ENCODE data around the gene RHOF. TPM values are rescaled to one million over a fixed set of nuclear protein-coding genes. Genes with fewer than 3 reads are reported as not detected.

RHOF gene
- polyA plus RNA-seq, 1 of the 3 experiments (the other 2 are of a cell fraction), result 5.0 TPM

GRCh38 chr12:121799842-121800693, 6.6 kb upstream of the RHOF start (continued):
- TF ChIP-seq ZBTB33 (IDR thresholded peaks at IDR 0.05; ENCODE audit: borderline replicate concordance, low read depth) (0 out of 2 replicates have a peak, but pooled peaks have one; percentile 24), POLR2AphosphoS5 (IDR thresholded peaks at IDR 0.05; ENCODE audit: low read depth, low read length) (peak; percentile 53; the same call in 1 of the 2 replicates), FOXJ3 (CRISPR knock-in tag; IDR thresholded peaks at IDR 0.05) (no peak), EP300 (IDR thresholded peaks at IDR 0.05; ENCODE audit: borderline replicate concordance in 1 of 2, low read depth in 1 of 2, low read length in 1 of 2) (peak in 1 of 2 experiments; percentile 55; a peak in 1 of 4 replicates), FOSL2 (IDR thresholded peaks at IDR 0.05; ENCODE audit: borderline replicate concordance, low read depth) (peak; percentile 73; the same call in 1 of the 2 replicates), EZH2phosphoT487 (IDR thresholded peaks at IDR 0.05; ENCODE audit: borderline replicate concordance, low read depth) (no peak), MXI1 (IDR thresholded peaks at IDR 0.05; ENCODE audit: low read depth, low read length) (0 out of 2 replicates have a peak, but pooled peaks have one; percentile 19), GATA2 (CRISPR knock-in tag; IDR thresholded peaks at IDR 0.05) (no peak), ELF1 (IDR thresholded peaks at IDR 0.05) (no peak), FOXM1 (IDR thresholded peaks at IDR 0.05; ENCODE audit: low read depth) (peak; percentile 28; the same call in 1 of the 2 replicates), PBX3 (IDR thresholded peaks at IDR 0.05) (peak; percentile 7), MAX (IDR thresholded peaks at IDR 0.05; ENCODE audit: low read depth) (peak; percentile 54; the same call in 1 of the 2 replicates), NRF1 (IDR thresholded peaks at IDR 0.05; ENCODE audit: low read depth, low read length) (no peak), REST (IDR thresholded peaks at IDR 0.05; ENCODE audit: low read depth, low read length) (peak; percentile 40; the same call in 1 of the 2 replicates), NFIC (IDR thresholded peaks at IDR 0.05; ENCODE audit: borderline replicate concordance) (peak; percentile 72), SMC3 (IDR thresholded peaks at IDR 0.05; ENCODE audit: low read depth, low read length) (no peak), RCOR1 (IDR thresholded peaks at IDR 0.05; ENCODE audit: low read length) (no peak), JUND (IDR thresholded peaks at IDR 0.05) (peak; percentile 54), TEAD4 (IDR thresholded peaks at IDR 0.05; ENCODE audit: borderline replicate concordance, insufficient read depth) (peak; percentile 88), MEF2A (IDR thresholded peaks at IDR 0.05; ENCODE audit: borderline replicate concordance, low read depth) (no peak; the same call in 1 of the 2 replicates), SIN3A (IDR thresholded peaks at IDR 0.05; ENCODE audit: borderline replicate concordance, low read depth, low read length) (peak; percentile 79; the same call in 1 of the 2 replicates), GABPA (IDR thresholded peaks at IDR 0.05; ENCODE audit: low read depth) (0 out of 2 replicates have a peak, but pooled peaks have one; percentile 6)

All from SK-N-SH (cell line).